ENCODE results near the gene DROSHA. TPM values are rescaled to one million over a fixed set of nuclear protein-coding genes. Genes with fewer than 3 reads are reported as not detected.

Gene DROSHA
- total RNA-seq, 1 experiment from 2014 or later, result 73.5 TPM

GRCh38 chr5:31382051-31382878 lies 149.6 kb downstream of the DROSHA start:
- Histone ChIP-seq H3K4me1 (ENCODE audit: control insufficient read depth in 1 of 2, insufficient read depth in 2 of 2, low read length in 2 of 2) (no peaks in the 10 kb centered on the region), H3K27ac (ENCODE audit: low read depth, low read length) (no peak overlapping the region), H2AFZ (ENCODE audit: low read depth, low read length, poor library complexity, severe bottlenecking) (no peak overlapping the region), H3K9me2 (ENCODE audit: insufficient read depth) (no peaks in the 10 kb centered on the region), H3K4me3 (replicated peaks in 1 of 2; ENCODE audit: low read depth in 1 of 2, low read length in 2 of 2) (no peak overlapping the region), H4K20me1 (ENCODE audit: insufficient read depth) (no peaks in the 10 kb centered on the region), H3K9ac (ENCODE audit: low read length) (no peak overlapping the region), H3K79me2 (ENCODE audit: insufficient read depth, low read length) (no peaks in the 10 kb centered on the region), H3K27me3 (ENCODE audit: insufficient read depth, low read length) (peaks cover 13% of the 10 kb centered on the region), H3K9me3 (ENCODE audit: control insufficient read depth in 1 of 2, insufficient read depth in 1 of 2, low read depth in 1 of 2, low read length in 2 of 2) (no peaks in the 10 kb centered on the region), H3K4me2 (ENCODE audit: low read length) (no peak overlapping the region), H3K36me3 (ENCODE audit: control insufficient read depth in 1 of 2, insufficient read depth in 2 of 2, low read length in 2 of 2) (no peaks in the 10 kb centered on the region)
- TF ChIP-seq, protein P1, sequence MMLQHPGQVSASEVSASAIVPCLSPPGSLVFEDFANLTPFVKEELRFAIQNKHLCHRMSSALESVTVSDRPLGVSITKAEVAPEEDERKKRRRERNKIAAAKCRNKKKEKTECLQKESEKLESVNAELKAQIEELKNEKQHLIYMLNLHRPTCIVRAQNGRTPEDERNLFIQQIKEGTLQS (IDR thresholded peaks at IDR 0.05), result no peak
- no peak for TF ChIP-seq FOSL1 (IDR thresholded peaks at IDR 0.05; ENCODE audit: low read depth)
- no peak for TF ChIP-seq CTCF (IDR thresholded peaks at IDR 0.05 in 2 of 3, conservative IDR thresholded peaks at IDR 0.05 in 1 of 3; ENCODE audit: borderline replicate concordance in 1 of 3, insufficient read depth in 1 of 3, low read depth in 2 of 3, low read length in 2 of 3)
- TF ChIP-seq SIN3A (IDR thresholded peaks at IDR 0.05; ENCODE audit: low read depth), result no peak
- no peak for TF ChIP-seq EZH2phosphoT487 (IDR thresholded peaks at IDR 0.05; ENCODE audit: borderline replicate concordance)
- no peak for TF ChIP-seq MAX (IDR thresholded peaks at IDR 0.05)
- TF ChIP-seq POLR2AphosphoS5 (IDR thresholded peaks at IDR 0.05; ENCODE audit: low read depth, low read length), result no peak
- TF ChIP-seq CEBPB (IDR thresholded peaks at IDR 0.05; ENCODE audit: low read depth), result no peak
- intact Hi-C loops (cut with micrococcal nuclease), result no loop called here
- no TSS peak for BruUV-seq (replicated peaks)
- CTCF ChIA-PET, result no interaction called here
- POLR2A ChIA-PET, result no interaction called here
- ATAC-seq (no peak), DNase-seq (ENCODE audit: low read depth, low spot score) (no peak)
- RAD21 ChIA-PET (ENCODE audit: low non-redundant PET in 1 of 2, low total read pairs in 2 of 2, uncharacterized antibody in 2 of 2, unreplicated experiment in 2 of 2), result no interaction called here
